Hepatocyte (in vitro differentiated cells): Measurements from ENCODE around the gene SSBP3.

Experiments
- CTCF ChIP-seq: fragments of 200-600 bp; sonication (generic); IDR thresholded peaks from 2 replicates; pipeline ENCODE4 v1.5.1; 2016; ENCODE audit warnings: antibody characterized with exemption, mild to moderate bottlenecking; ENCODE audit not compliant: poor library complexity
- EZH2 ChIP-seq: fragments of 200-600 bp; sonication (generic); IDR thresholded peaks from 2 replicates; pipeline ENCODE4 v1.6.1; 2016; ENCODE audit warnings: antibody characterized with exemption, mild to moderate bottlenecking, borderline replicate concordance

GRCh38 chr1:54257876-54258275 is 148.3 kb downstream of the SSBP3 start:
- TF ChIP-seq CTCF (no peak), EZH2 (no peak)
